Measurements from ENCODE around the gene RIC8B.
A peak's percentile ranks its signal among the peaks of the same experiment; 100 is the strongest.
"Not testable (repeated sequence)": the region's sequence is repeated elsewhere in the genome, so short reads cannot be mapped to it uniquely, and the experiment has no call there.

The RIC8B gene

DNA sequence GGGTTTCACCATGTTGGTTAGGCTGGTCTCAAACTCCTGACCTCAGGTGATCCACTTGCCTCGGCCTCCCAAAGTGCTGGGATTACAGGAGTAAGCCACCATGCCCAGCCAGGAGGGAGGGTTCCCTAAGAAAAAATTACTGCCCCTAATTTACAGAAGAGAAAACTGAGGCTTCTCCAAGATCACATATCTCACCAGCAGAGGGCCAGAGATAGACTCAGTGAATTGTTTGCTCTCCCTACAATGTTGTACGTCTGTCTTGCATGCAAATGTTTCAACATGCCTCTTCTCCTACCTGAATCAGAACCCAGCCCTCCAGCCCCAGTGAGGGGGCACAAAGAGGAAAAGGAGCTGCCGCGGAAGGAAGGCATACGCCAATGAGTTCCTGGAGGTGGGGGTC, 132.9 kb downstream of the RIC8B start:
- DNase-seq = no peak

DNA sequence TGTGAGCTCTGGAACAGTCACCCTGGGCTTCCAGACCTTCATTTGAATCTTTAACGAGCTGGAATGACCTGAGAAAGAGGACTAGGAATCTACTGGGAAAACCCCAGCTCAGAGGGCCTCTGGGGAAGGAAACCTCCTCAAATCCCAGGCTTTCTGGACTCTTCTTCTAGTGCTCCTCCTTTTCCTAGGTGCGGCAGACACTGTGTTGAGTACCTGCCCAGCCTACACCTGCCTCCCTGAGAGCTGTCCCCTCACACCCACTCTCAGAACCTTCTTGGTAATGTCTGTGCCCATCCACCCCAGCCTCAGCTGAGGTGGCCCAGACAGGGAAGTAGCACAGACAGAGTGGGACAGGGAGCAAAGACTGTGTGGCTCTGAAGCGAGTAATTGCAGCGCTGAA, 133.4 kb downstream of the RIC8B start:
- no peak for DNase-seq

DNA sequence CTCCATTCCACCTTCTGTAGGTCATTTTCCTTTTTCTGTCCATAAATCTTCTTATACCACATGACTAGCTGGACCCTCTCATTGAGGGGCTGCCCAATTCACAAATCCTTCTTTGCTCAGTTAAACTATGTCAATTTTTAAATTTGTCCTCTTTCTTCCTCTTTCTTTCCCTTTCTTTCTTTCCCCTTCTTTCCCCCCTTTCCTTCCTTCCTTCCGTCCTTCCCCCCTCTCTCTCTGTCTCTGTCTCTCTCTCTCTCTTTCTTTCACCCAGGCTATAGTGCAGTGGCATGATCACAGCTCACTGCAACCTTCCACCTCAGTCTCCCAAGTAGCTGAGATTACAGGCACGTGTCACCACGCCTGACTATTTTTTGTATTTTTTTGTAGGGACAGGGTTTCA, 134.1 kb downstream of the RIC8B start:
- DNase-seq = no peak

- no peak for DNase-seq
Observed at GRCh38 chr12:106910202-106910601, 135.7 kb downstream of the RIC8B start.

DNA sequence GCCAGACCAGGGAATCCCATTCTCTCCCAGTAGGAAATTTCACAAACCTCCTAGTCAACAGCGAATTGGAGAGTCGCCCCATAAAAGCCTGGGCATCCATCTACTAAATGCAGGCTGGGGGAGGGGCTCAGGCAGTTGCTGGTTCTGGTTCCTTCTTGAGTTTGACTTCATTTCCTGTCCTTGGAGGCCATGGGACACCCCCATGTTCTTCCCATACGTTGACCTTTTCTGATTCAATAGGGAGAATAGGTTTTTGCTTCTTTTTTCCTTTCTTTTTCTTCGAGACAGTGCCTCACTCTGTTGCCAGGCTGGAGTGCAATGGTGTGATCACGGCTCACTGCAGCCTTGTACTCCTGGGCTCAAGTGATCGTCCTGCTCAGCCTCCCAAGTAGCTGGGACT, 137.1 kb downstream of the RIC8B start:
- no peak for DNase-seq

GRCh38 chr12:106913456-106913855, 139.0 kb downstream of the RIC8B start:
- no peak for DNase-seq

DNA sequence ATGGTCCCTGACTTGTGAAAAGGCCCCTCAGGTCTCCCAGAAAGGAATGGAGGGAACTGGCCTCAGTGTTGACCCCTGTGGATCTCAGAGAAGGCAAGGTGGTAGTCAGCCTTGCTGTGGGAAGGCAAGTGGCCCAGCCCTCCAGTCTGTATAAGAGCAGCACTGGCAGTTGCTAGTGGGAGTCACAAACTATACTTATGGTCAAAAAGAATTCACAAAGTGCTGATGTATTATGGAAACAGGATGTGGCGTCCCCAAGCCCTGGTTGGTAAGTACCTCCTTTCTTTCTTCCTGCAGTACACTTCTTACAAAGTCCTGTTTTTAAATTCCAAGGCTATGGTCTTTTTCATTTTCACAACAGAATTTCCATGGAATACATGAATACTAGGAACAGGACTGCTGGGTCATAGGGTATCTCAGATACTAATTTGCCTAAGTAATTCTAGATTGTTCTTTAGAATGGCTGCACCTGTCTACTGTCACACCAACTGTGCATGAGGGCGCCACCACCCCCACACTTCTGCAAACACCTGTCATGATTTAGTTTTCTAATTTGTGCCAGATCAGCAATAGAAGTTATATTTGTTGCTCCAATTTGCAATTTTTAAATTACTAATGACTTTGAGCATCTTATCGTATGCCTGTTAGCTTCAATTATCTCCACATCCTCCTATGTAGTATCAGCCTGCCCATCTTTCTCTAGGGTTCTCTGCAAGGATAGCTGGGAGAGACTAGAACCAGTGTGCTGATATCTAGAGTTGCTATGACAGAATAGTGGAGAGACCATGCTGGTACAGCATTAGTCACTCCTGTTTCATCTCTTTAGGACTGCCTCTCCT, 140.5 kb downstream of the RIC8B start:
- DNase-seq = no peak

DNA sequence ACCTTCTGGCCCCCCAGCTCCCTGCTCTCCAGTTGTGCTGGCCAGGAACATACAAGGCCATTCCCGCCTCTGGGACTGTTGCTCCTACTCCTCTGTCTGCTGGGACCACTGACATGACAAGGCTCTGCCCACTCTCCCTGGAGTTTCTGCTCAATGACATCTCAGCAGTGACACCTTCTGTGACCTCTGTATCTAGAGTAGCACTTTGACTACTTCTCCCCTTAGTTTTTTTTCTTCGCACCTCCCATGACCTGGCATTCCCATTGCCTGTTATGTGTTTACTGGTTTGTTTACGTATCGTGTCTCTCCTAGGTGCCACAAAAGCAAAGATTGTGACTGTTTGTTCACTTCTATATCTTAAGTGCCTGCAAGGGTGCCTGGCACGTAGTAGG, 141.1 kb downstream of the RIC8B start:
- no peak for DNase-seq

GRCh38 chr12:106917503-106917902, 143.0 kb downstream of the RIC8B start:
- DNase-seq = no peak

DNA sequence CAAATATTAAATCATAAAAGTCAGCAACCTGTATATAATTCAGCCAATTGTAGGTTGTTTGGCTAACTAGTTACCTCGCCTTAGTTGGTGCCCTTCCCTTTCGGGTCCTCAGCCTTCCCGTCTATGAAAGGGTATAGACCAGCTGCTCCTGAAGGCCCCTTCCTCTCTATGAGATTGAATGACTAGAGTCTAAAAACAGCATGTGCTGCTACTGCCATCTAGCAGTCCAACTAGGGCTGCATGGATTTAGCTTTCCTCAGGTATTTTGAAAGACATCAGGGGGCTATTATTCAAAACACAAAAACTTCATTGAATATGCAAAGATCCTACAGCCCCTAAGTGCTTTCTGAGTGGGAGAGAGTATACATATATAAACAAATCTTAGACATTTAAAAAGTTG, 144.3 kb downstream of the RIC8B start:
- peak; percentile 13 for DNase-seq

DNA sequence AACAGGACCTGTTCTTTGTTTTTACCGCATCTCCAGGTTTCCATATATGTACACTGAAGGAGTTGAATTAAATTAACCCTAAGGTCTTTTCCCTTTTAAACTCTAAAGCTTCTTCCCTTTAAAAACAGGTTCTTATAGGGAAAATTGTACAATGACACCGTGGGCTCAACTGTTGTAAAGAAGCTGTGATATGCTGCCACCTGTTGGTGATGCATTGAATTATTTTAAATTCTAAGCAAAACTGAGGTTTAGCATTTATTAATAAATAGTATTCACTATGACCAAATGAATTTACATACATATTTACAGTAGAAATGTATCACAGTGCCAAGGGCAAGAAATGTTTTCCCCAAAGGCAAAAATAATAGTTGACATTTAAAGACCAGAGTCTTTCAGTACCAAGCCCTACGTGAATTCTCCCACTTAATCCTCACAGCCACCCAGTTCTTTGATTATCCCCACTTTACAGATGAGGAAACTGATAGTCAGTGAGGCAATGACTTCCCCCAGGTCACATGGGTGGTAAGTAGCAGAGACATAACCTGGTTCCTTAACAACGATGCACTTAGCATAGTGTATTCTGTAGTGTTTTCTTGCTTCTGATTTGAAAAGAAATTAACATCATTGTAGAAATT, 145.5 kb downstream of the RIC8B start:
- peak; percentile 5 for DNase-seq

GRCh38 chr12:106921976-106922375, 147.5 kb downstream of the RIC8B start:
- not testable (repeated sequence) for DNase-seq

DNA sequence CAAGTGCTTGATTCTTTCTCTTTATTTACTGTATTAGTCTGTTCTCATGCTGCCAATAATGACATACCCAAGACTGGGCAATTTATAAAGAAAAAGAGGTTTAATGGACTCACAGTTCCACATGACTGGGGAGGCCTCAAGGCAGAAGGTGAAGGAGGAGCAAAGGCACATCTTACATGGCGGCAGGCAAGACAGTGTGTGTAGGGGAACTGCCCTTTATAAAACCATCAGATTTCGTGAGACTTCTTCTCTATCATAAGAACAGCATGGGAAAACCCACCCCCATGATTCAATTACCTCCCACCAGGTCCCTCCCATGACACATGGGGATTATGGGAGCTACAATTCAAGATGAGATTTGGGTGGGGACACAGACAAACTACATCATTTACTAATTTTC, 149.1 kb downstream of the RIC8B start:
- not testable (repeated sequence) for DNase-seq

- DNase-seq = no peak
Observed at GRCh38 chr12:106924268-106924861, 149.9 kb downstream of the RIC8B start.

- DNase-seq = no peak
Observed at GRCh38 chr12:106926657-106927056, 152.2 kb downstream of the RIC8B start.

- no peak for DNase-seq
Observed at GRCh38 chr12:106934277-106934676, 159.8 kb downstream of the RIC8B start.

Measured in NCI-H510A (cell line).